Natural killer cell (primary cell): ENCODE measurements around the gene FAM76A. TPM values are rescaled to one million over a fixed set of nuclear protein-coding genes. Genes with fewer than 3 reads are reported as not detected.

Experiments used
- ATAC-seq, 3 donors: fragments of 150-1000 bp in 2 of 3; fragments of 200-7000 bp in 1 of 3; cut with Tn5 transposase; 1 replicate in 1 of 3; 2 replicates in 2 of 3; pipeline ENCODE4 v1.10.0; 2021; ENCODE audit warnings: mild to moderate bottlenecking in 2 of 3, moderate library complexity in 2 of 3
- DNase-seq, 2 donors: peaks; one replicate each; pipeline versions ENCODE4 v3.0.0 to v3.0.0-alpha.2; 2013 to 2021; ENCODE audit warnings: mixed read lengths in 1 of 2
- H3K27ac ChIP-seq: one replicate; pipeline ENCODE4 v1.5.1; 2013; ENCODE audit warnings: mild to moderate bottlenecking, low read length
- H3K27me3 ChIP-seq: one replicate; pipeline ENCODE4 v1.6.1; 2013; ENCODE audit warnings: low read length; ENCODE audit not compliant: control insufficient read depth, insufficient read depth
- H3K36me3 ChIP-seq: one replicate; pipeline ENCODE4 v1.6.1; 2013; ENCODE audit warnings: low read length; ENCODE audit not compliant: control insufficient read depth, insufficient read depth
- H3K4me1 ChIP-seq: one replicate; pipeline ENCODE4 v1.6.1; 2013; ENCODE audit warnings: low read length; ENCODE audit not compliant: control insufficient read depth, insufficient read depth
- H3K4me3 ChIP-seq: one replicate; pipeline ENCODE4 v1.5.1; 2013; ENCODE audit warnings: low read length
- H3K9me3 ChIP-seq: one replicate; pipeline ENCODE4 v1.6.1; 2013; ENCODE audit warnings: low read length; ENCODE audit not compliant: control insufficient read depth, insufficient read depth
- H3K27ac Mint-ChIP-seq, 2 donors: one replicate each; pipeline ENCODE4 v1.8.0; 2022; ENCODE audit warnings: mild to moderate bottlenecking in 2 of 2, mixed read lengths in 2 of 2, moderate library complexity in 1 of 2
- H3K27me3 Mint-ChIP-seq, 2 donors: one replicate each; pipeline ENCODE4 v1.8.0; 2022; ENCODE audit warnings: low read depth in 2 of 2, mixed read lengths in 2 of 2
- H3K36me3 Mint-ChIP-seq: one replicate; pipeline ENCODE4 v1.8.0; 2022; ENCODE audit warnings: mixed read lengths
- H3K4me1 Mint-ChIP-seq, 2 donors: one replicate each; pipeline ENCODE4 v1.8.0; 2022; ENCODE audit warnings: mixed read lengths in 2 of 2
- H3K4me3 Mint-ChIP-seq: one replicate; pipeline ENCODE4 v1.8.0; 2022; ENCODE audit warnings: mild to moderate bottlenecking, moderate library complexity, mixed read lengths
- H3K9me3 Mint-ChIP-seq, 2 donors: one replicate each; pipeline ENCODE4 v1.8.0; 2022; ENCODE audit warnings: mixed read lengths in 2 of 2
- WGBS: methylation state at CpG from one replicate; pipeline ENCODE4 v1.1.7; 2013; ENCODE audit warnings: missing lambda C conversion rate; ENCODE audit not compliant: insufficient coverage; 5-methylcytosine and 5-hydroxymethylcytosine counted together
- intact Hi-C: fragments of 100-400 bp; cut with micrococcal nuclease; formaldehyde crosslinking; loops from one replicate; pipeline ENCODE4 v1.14.2; 2022
- total RNA-seq, 4 donors: library from RNA; stranded (reverse); fragments of 120-200 nt in 1 of 4; gene quantifications; one replicate each; pipeline versions ENCODE4 v1.2.3 to v1.2.4, GENCODE V29; 2013 to 2022
- TF ChIP-seq, protein P1 (sequence below): fragments of 200-600 bp; IDR thresholded peaks from one replicate; pipeline ENCODE4 v1.8.0; 2022; ENCODE audit warnings: antibody characterized with exemption

Gene FAM76A
- total RNA-seq, 3 donors from 2014 or later (not counting 1 experiment from before 2014, with no cell fraction given), result 19.5 to 21.8 (median 19.6) TPM

DNA sequence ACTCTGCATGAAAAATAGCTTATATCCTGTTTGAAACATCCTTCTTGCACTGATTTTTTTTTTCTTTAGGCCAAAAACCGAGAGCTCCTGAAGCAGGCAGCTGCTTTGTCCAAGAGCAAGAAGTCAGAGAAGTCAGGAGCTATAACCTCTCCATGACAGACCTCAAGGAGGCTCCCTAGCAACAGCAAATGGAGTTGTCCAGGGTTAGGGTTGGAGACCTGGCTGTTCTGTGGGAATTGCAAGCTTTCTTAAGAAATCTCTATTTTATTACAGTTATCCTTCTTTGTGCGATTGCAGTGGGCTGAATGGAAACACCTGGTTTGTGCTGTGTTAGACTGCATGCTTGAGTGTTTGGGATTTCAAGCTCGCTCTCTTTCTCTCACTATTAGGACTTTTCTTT lies 34.7 kb downstream of the FAM76A start:
- H3K4me1 ChIP-seq, result no peaks in the 10 kb centered on the region
- H3K9me3 ChIP-seq, result no peaks in the 10 kb centered on the region
- H3K4me3 ChIP-seq, result no peak overlapping the region
- ATAC-seq (no peak), DNase-seq (no peak)
- TF ChIP-seq, protein P1, sequence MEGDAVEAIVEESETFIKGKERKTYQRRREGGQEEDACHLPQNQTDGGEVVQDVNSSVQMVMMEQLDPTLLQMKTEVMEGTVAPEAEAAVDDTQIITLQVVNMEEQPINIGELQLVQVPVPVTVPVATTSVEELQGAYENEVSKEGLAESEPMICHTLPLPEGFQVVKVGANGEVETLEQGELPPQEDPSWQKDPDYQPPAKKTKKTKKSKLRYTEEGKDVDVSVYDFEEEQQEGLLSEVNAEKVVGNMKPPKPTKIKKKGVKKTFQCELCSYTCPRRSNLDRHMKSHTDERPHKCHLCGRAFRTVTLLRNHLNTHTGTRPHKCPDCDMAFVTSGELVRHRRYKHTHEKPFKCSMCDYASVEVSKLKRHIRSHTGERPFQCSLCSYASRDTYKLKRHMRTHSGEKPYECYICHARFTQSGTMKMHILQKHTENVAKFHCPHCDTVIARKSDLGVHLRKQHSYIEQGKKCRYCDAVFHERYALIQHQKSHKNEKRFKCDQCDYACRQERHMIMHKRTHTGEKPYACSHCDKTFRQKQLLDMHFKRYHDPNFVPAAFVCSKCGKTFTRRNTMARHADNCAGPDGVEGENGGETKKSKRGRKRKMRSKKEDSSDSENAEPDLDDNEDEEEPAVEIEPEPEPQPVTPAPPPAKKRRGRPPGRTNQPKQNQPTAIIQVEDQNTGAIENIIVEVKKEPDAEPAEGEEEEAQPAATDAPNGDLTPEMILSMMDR, result no peak
- H3K36me3 ChIP-seq, result peaks cover 29% of the 10 kb centered on the region
- no peaks in the 10 kb centered on the region for H3K27me3 ChIP-seq
- no peaks in the 10 kb centered on the region for H3K27me3 Mint-ChIP-seq
- no peaks in the 10 kb centered on the region for H3K4me1 Mint-ChIP-seq
- no peak overlapping the region for H3K4me3 Mint-ChIP-seq
- intact Hi-C loops, result no loop called here
- no peak overlapping the region for H3K27ac ChIP-seq
- H3K9me3 Mint-ChIP-seq, result no peaks in the 10 kb centered on the region
- peaks cover 7% of the 10 kb centered on the region for H3K36me3 Mint-ChIP-seq
- 89% methylated on average over 1 of the region's 3 CpGs for WGBS
- H3K27ac Mint-ChIP-seq, result no peak overlapping the region

GRCh38 chr1:27762033-27762432 lies 36.3 kb downstream of the FAM76A start:
- Histone ChIP-seq H3K27me3 (no peaks in the 10 kb centered on the region), H3K36me3 (peaks cover 16% of the 10 kb centered on the region), H3K4me3 (no peak overlapping the region), H3K4me1 (no peaks in the 10 kb centered on the region), H3K27ac (no peak overlapping the region), H3K9me3 (no peaks in the 10 kb centered on the region)
- no peaks in the 10 kb centered on the region for H3K4me1 Mint-ChIP-seq
- H3K27ac Mint-ChIP-seq, result no peak overlapping the region
- intact Hi-C loops, result no loop called here
- TF ChIP-seq, protein P1, result no peak
- no peak for ATAC-seq
- H3K9me3 Mint-ChIP-seq, result no peaks in the 10 kb centered on the region
- H3K27me3 Mint-ChIP-seq, result no peaks in the 10 kb centered on the region
- DNase-seq, result no peak
- H3K36me3 Mint-ChIP-seq, result peaks cover 7% of the 10 kb centered on the region
- H3K4me3 Mint-ChIP-seq, result no peak overlapping the region
- WGBS, result no CpG with 5 or more reads among the region's 1 CpG

DNA sequence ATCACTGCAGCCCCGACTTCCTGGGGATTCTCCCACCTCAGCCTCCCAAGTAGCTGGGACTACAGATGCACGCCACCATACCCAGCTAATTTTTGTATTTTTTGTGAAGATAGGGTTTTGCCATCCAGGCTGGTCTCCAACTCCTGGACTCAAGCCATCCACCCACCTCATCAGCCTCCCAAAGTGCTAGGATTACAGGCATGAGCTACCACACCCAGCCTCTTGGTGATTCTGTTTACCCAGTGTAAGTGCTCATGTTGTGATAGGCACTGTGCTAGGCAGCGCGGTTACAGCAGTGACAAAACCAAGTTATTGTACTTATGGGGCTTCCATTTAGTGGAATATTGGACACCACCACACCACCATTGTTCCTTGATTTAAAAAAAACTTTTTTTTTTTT lies 37.6 kb downstream of the FAM76A start:
- Histone ChIP-seq H3K36me3 (peaks cover 16% of the 10 kb centered on the region), H3K4me1 (no peaks in the 10 kb centered on the region), H3K27me3 (no peaks in the 10 kb centered on the region), H3K9me3 (no peaks in the 10 kb centered on the region), H3K4me3 (no peak overlapping the region), H3K27ac (no peak overlapping the region)
- no peaks in the 10 kb centered on the region for H3K27me3 Mint-ChIP-seq
- TF ChIP-seq, protein P1, result no peak
- DNase-seq, result no peak
- no peaks in the 10 kb centered on the region for H3K9me3 Mint-ChIP-seq
- ATAC-seq, result no peak
- intact Hi-C loops, result no loop called here
- no peak overlapping the region for H3K27ac Mint-ChIP-seq
- no peak overlapping the region for H3K4me3 Mint-ChIP-seq
- H3K4me1 Mint-ChIP-seq, result no peaks in the 10 kb centered on the region
- peaks cover 7% of the 10 kb centered on the region for H3K36me3 Mint-ChIP-seq
- 100% methylated on average over 3 of the region's 4 CpGs for WGBS

GRCh38 chr1:27770293-27770830 lies 44.6 kb downstream of the FAM76A start:
- WGBS, result 90% methylated on average over 1 of the region's 2 CpGs
- H3K9me3 ChIP-seq, result no peaks in the 10 kb centered on the region
- H3K27ac ChIP-seq, result no peak overlapping the region
- no peaks in the 10 kb centered on the region for H3K27me3 ChIP-seq
- H3K9me3 Mint-ChIP-seq, result no peaks in the 10 kb centered on the region
- H3K27me3 Mint-ChIP-seq, result no peaks in the 10 kb centered on the region
- DNase-seq (no peak), ATAC-seq (no peak)
- intact Hi-C loops, result loop anchor here (5.0 kb wide), 1 partner anchor 98 kb away; the partner anchor contains the start of gene IFI6
- no peak overlapping the region for H3K4me3 ChIP-seq
- peaks cover 19% of the 10 kb centered on the region in 2 donors for H3K4me1 Mint-ChIP-seq
- H3K36me3 Mint-ChIP-seq, result no peaks in the 10 kb centered on the region
- TF ChIP-seq, protein P1, result no peak
- no peak overlapping the region for H3K27ac Mint-ChIP-seq
- no peak overlapping the region for H3K4me3 Mint-ChIP-seq
- H3K4me1 ChIP-seq, result peaks cover 9% of the 10 kb centered on the region
- no peaks in the 10 kb centered on the region for H3K36me3 ChIP-seq
